Gastroesophageal sphincter (tissue), 3 donors: ENCODE data around the gene GALNT18.

Experiments used
- CTCF ChIP-seq, 4 experiments: fragments of 200-600 bp in 2 of 4; fragments of 450-650 bp in 2 of 4; sonication (generic) in 1 of 4; IDR thresholded peaks; one replicate each; pipeline ENCODE4 v1.5.1; 2017 to 2019; ENCODE audit warnings: antibody characterized with exemption in 4 of 4, mild to moderate bottlenecking in 2 of 4, moderate library complexity in 2 of 4
- EP300 ChIP-seq: sonication (generic); formaldehyde crosslinking; IDR thresholded peaks from one replicate; pipeline ENCODE4 v1.6.1; 2017; ENCODE audit warnings: antibody characterized with exemption, mild to moderate bottlenecking
- POLR2A ChIP-seq, 2 donors: fragments of 450-650 bp; IDR thresholded peaks; one replicate each; pipeline ENCODE4 v1.6.1; 2017; ENCODE audit warnings: antibody characterized with exemption in 2 of 2, mild to moderate bottlenecking in 2 of 2, moderate library complexity in 1 of 2
- POLR2AphosphoS5 ChIP-seq: sonication (generic); formaldehyde crosslinking; IDR thresholded peaks from one replicate; pipeline ENCODE4 v1.6.1; 2017; ENCODE audit warnings: antibody characterized with exemption

DNA sequence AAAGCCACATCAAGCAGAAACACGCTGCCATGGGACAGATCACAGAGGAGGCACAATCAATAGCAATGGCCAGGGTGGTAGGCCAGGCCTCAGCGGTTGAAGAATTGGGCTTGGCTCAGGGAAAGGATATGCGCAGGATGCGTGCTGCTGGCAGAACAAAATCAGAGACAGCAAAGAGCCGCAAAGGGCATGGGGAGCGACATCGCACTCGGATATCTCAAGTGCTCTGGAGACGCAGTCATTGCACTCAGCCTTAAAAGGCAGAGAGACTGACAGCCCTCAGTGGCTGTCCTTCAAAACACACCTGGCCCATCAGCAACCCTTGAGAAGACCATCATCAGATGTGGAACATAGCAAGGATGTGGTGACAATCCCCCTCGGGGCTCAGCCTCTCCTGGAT lies 319.2 kb downstream of the GALNT18 start:
- TF ChIP-seq CTCF (IDR thresholded peaks at IDR 0.05) (no peak), POLR2A (IDR thresholded peaks at IDR 0.05) (no peak), POLR2AphosphoS5 (no peak), EP300 (no peak)
